ENCODE measurements around the gene TNFAIP8. TPM values are rescaled to one million over a fixed set of nuclear protein-coding genes. Genes with fewer than 3 reads are reported as not detected.
"Not testable (repeated sequence)": the region's sequence is repeated elsewhere in the genome, so short reads cannot be mapped to it uniquely, and the experiment has no call there.

TNFAIP8 gene
- total and polyA plus RNA-seq, 7 experiments from 2014 or later: 102 to 285 (median 156) TPM

DNA sequence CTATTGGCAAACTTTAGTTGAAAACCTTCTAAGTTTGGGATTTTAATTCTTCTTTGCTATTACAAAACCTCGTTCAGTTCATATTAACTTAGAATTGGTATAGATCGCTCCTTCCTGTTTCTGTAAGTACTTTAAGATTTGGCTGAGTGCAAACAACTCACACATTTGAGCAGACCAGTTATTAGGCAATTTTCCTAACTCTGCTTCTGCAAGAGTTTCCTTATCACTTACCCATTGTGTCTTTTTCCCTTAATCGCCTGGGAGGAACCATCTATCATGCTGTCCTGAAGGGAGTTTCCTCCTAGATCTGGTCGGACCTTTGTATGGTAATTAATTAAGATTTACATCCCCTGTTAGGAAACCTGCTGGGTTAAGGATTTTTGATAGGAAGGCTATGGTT, 71.8 kb downstream of the TNFAIP8 start:
- CTCF ChIA-PET; ATAC-seq; H3K4me3 Mint-ChIP-seq; H3K4me1 Mint-ChIP-seq; H3K9me3 Mint-ChIP-seq; H3K27ac Mint-ChIP-seq; H3K27ac ChIP-seq (ENCODE audit: low read depth, low read length); intact Hi-C loops (cut with micrococcal nuclease); DNase-seq; H3K4me3 ChIP-seq (ENCODE audit: low read length); POLR2A ChIA-PET; H3K27me3 ChIP-seq (ENCODE audit: control insufficient read depth in 2 of 2, insufficient read depth in 2 of 2, low read length in 2 of 2); H3K9me3 ChIP-seq (ENCODE audit: control insufficient read depth in 2 of 3, low read length in 3 of 3); H3K36me3 ChIP-seq (ENCODE audit: control insufficient read depth in 2 of 3, insufficient read depth in 3 of 3, low read length in 3 of 3); H3K27me3 Mint-ChIP-seq; H3K36me3 Mint-ChIP-seq; H3K4me1 ChIP-seq (ENCODE audit: control insufficient read depth in 2 of 2, insufficient read depth in 2 of 2, low read length in 2 of 2): not testable (repeated sequence)

DNA sequence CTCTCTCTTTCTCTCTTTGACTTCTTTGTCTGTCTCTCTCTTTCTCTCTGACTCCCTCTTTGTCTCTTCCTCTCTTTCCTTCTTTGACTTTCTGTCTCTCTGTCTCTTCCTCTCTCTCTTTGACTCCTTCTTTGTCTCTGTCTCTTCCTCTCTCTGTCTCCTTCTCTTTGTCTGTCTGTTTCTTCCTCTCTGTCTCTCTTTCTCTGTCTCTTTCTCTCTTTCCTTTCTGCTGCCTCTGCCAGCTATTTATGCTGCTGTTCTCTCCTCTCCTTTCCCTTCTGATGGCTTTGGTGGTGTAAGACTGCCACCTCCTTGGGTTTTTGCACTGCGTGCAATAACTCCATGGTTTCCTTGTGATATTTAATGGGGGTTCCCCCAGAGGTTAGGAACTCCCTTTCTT, 72.3 kb downstream of the TNFAIP8 start:
- H3K4me3 Mint-ChIP-seq; H3K4me1 Mint-ChIP-seq; H3K36me3 Mint-ChIP-seq; H3K4me1 ChIP-seq (ENCODE audit: control insufficient read depth in 2 of 2, insufficient read depth in 2 of 2, low read length in 2 of 2); H3K27me3 ChIP-seq (ENCODE audit: control insufficient read depth in 2 of 2, insufficient read depth in 2 of 2, low read length in 2 of 2); POLR2A ChIA-PET; H3K36me3 ChIP-seq (ENCODE audit: control insufficient read depth in 2 of 3, insufficient read depth in 3 of 3, low read length in 3 of 3); H3K27ac ChIP-seq (ENCODE audit: low read depth, low read length); H3K27me3 Mint-ChIP-seq; intact Hi-C loops (cut with micrococcal nuclease); DNase-seq; H3K9me3 ChIP-seq (ENCODE audit: control insufficient read depth in 2 of 3, low read length in 3 of 3); H3K4me3 ChIP-seq (ENCODE audit: low read length); ATAC-seq; CTCF ChIA-PET; H3K9me3 Mint-ChIP-seq: not testable (repeated sequence)
- peak overlapping the region in 1 of 9 donors; percentile 6 for H3K27ac Mint-ChIP-seq

DNA sequence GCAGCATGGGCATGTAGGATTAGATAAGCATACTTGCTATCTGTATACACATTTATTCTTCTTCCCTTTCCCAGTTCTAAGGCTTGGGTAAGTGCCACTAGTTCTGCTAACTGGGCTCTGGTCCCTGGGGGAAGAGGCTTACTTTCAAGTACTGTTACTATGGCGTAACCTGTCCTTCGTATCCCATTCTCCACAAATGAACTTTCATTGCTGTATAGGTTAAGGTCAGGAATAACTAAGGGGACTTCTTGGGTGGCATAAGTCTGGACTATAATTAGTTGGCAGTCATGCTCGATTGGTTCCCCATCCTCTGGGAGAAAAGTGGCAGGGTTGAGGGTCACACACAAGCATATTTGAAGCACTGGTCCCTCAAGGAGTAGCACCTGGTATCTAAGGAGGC, 72.8 kb downstream of the TNFAIP8 start:
- H3K4me3 Mint-ChIP-seq; H3K36me3 ChIP-seq (ENCODE audit: control insufficient read depth in 2 of 3, insufficient read depth in 3 of 3, low read length in 3 of 3); H3K4me1 Mint-ChIP-seq; ATAC-seq; H3K27ac ChIP-seq (ENCODE audit: low read depth, low read length); intact Hi-C loops (cut with micrococcal nuclease); H3K27ac Mint-ChIP-seq; H3K4me1 ChIP-seq (ENCODE audit: control insufficient read depth in 2 of 2, insufficient read depth in 2 of 2, low read length in 2 of 2); DNase-seq; H3K9me3 Mint-ChIP-seq; H3K4me3 ChIP-seq (ENCODE audit: low read length); H3K36me3 Mint-ChIP-seq; CTCF ChIA-PET; POLR2A ChIA-PET; H3K27me3 Mint-ChIP-seq; H3K27me3 ChIP-seq (ENCODE audit: control insufficient read depth in 2 of 2, insufficient read depth in 2 of 2, low read length in 2 of 2); H3K9me3 ChIP-seq (ENCODE audit: control insufficient read depth in 2 of 3, low read length in 3 of 3): not testable (repeated sequence)

GRCh38 chr5:119432674-119433237, 76.9 kb downstream of the TNFAIP8 start:
- H3K27ac ChIP-seq (ENCODE audit: low read depth, low read length); intact Hi-C loops (cut with micrococcal nuclease); POLR2A ChIA-PET; H3K36me3 Mint-ChIP-seq; H3K9me3 ChIP-seq (ENCODE audit: control insufficient read depth in 2 of 3, low read length in 3 of 3); H3K9me3 Mint-ChIP-seq; H3K4me1 ChIP-seq (ENCODE audit: control insufficient read depth in 2 of 2, insufficient read depth in 2 of 2, low read length in 2 of 2); H3K4me3 ChIP-seq (ENCODE audit: low read length); H3K27me3 ChIP-seq (ENCODE audit: control insufficient read depth in 2 of 2, insufficient read depth in 2 of 2, low read length in 2 of 2); H3K4me3 Mint-ChIP-seq; ATAC-seq; DNase-seq; H3K36me3 ChIP-seq (ENCODE audit: control insufficient read depth in 2 of 3, insufficient read depth in 3 of 3, low read length in 3 of 3); H3K27ac Mint-ChIP-seq: not testable (repeated sequence)
- CTCF ChIA-PET: interaction anchor here (0.6 to 3.9 kb wide), 4 partner anchors 19 to 444 kb away, joined by 3 to 38 read pairs (median 4); partner anchors contain the start of gene DTWD2
- Mint-ChIP-seq H3K27me3 (peaks cover 3 to 20% (median 7%) of the 10 kb centered on the region in 5 donors), H3K4me1 (peaks cover 8 to 11% (median 9%) of the 10 kb centered on the region in 7 donors)

- Histone ChIP-seq H3K27me3 (ENCODE audit: control insufficient read depth in 2 of 2, insufficient read depth in 2 of 2, low read length in 2 of 2) (no peaks in the 10 kb centered on the region), H3K4me1 (ENCODE audit: control insufficient read depth in 2 of 2, insufficient read depth in 2 of 2, low read length in 2 of 2) (no peaks in the 10 kb centered on the region), H3K27ac (ENCODE audit: low read depth, low read length) (no peak overlapping the region), H3K4me3 (ENCODE audit: low read length) (no peak overlapping the region), H3K9me3 (ENCODE audit: control insufficient read depth in 2 of 3, low read length in 3 of 3) (peaks cover 0 to 4% (median 0%) of the 10 kb centered on the region in 3 experiments), H3K36me3 (ENCODE audit: control insufficient read depth in 2 of 3, insufficient read depth in 3 of 3, low read length in 3 of 3) (no peaks in the 10 kb centered on the region)
- intact Hi-C loops (cut with micrococcal nuclease): loop anchor here (1.0 to 2.0 kb wide), 6 partner anchors 23 to 447 kb away; partner anchors contain the start of gene DTWD2 (in 2 of the 2)
- Mint-ChIP-seq H3K4me1 (peaks cover 0 to 25% (median 16%) of the 10 kb centered on the region in 7 donors), H3K36me3 (peaks cover 0 to 6% (median 0%) of the 10 kb centered on the region in 5 donors), H3K9me3 (peaks cover 0 to 5% (median 3%) of the 10 kb centered on the region in 11 donors), H3K27ac (no peak overlapping the region), H3K27me3 (peaks cover 7 to 30% (median 8%) of the 10 kb centered on the region in 5 donors), H3K4me3 (peak overlapping the region in 2 of 10 donors; percentile 9 to 32)
- ChIA-PET POLR2A (interaction anchor here (0.6 to 1.5 kb wide), 2 partner anchors 24 to 112 kb away, joined by 6 to 7 read pairs; no protein-coding TSS in a partner anchor), CTCF (interaction anchor here (0.8 to 3.9 kb wide), 19 partner anchors 10 to 450 kb away, joined by 3 to 38 read pairs (median 4); partner anchors contain the start of genes DMXL1, DTWD2 and HSD17B4)
- peak; percentile 49 to 75 (median 64) for DNase-seq
- ATAC-seq: peak; percentile 89
Observed at GRCh38 chr5:119435436-119436132, 79.8 kb downstream of the TNFAIP8 start.

- POLR2A ChIA-PET: interaction anchor here (1.6 kb wide), 1 partner anchor 368 kb away, joined by 4 read pairs; the partner anchor contains the start of gene DMXL1
- not testable (repeated sequence) for H3K4me3 ChIP-seq (ENCODE audit: low read length)
- peak overlapping the region in 8 of 9 donors; percentile 5 to 90 (median 76) for H3K27ac Mint-ChIP-seq
Observed at GRCh38 chr5:119437785-119438586, 82.2 kb downstream of the TNFAIP8 start.

More at GRCh38 chr5:119437785-119438586, 82.2 kb downstream of the TNFAIP8 start:
- Mint-ChIP-seq H3K4me1 (peaks cover 0 to 25% (median 16%) of the 10 kb centered on the region in 7 donors), H3K4me3 (peak overlapping the region in 7 of 10 donors; percentile 84 to 93 (median 88)), H3K27me3 (peaks cover 7 to 36% (median 8%) of the 10 kb centered on the region in 5 donors)
- intact Hi-C loops (cut with micrococcal nuclease); H3K36me3 Mint-ChIP-seq; ATAC-seq; H3K27me3 ChIP-seq (ENCODE audit: control insufficient read depth in 2 of 2, insufficient read depth in 2 of 2, low read length in 2 of 2); H3K9me3 Mint-ChIP-seq; H3K4me1 ChIP-seq (ENCODE audit: control insufficient read depth in 2 of 2, insufficient read depth in 2 of 2, low read length in 2 of 2); H3K9me3 ChIP-seq (ENCODE audit: control insufficient read depth in 2 of 3, low read length in 3 of 3); DNase-seq; H3K27ac ChIP-seq (ENCODE audit: low read depth, low read length); H3K36me3 ChIP-seq (ENCODE audit: control insufficient read depth in 2 of 3, insufficient read depth in 3 of 3, low read length in 3 of 3): not testable (repeated sequence)
- CTCF ChIA-PET: interaction anchor here (0.7 to 1.1 kb wide), 5 partner anchors 11 to 425 kb away, joined by 3 to 4 read pairs (median 4); no protein-coding TSS in a partner anchor

All from naive thymus-derived CD4-positive, alpha-beta T cell (primary cell).